GM19023 (cell line): ENCODE measurements around the gene ASCL2.
"Not testable (repeated sequence)": the region's sequence is repeated elsewhere in the genome, so short reads cannot be mapped to it uniquely, and the experiment has no call there.

ENCODE experiments used
- ATAC-seq: cut with Tn5 transposase; IDR thresholded peaks from one replicate; pipeline ENCODE4 v1.9.1; 2021; ENCODE audit warnings: mild to moderate bottlenecking, moderate library complexity; ENCODE audit not compliant: unreplicated experiment

ASCL2 gene

DNA sequence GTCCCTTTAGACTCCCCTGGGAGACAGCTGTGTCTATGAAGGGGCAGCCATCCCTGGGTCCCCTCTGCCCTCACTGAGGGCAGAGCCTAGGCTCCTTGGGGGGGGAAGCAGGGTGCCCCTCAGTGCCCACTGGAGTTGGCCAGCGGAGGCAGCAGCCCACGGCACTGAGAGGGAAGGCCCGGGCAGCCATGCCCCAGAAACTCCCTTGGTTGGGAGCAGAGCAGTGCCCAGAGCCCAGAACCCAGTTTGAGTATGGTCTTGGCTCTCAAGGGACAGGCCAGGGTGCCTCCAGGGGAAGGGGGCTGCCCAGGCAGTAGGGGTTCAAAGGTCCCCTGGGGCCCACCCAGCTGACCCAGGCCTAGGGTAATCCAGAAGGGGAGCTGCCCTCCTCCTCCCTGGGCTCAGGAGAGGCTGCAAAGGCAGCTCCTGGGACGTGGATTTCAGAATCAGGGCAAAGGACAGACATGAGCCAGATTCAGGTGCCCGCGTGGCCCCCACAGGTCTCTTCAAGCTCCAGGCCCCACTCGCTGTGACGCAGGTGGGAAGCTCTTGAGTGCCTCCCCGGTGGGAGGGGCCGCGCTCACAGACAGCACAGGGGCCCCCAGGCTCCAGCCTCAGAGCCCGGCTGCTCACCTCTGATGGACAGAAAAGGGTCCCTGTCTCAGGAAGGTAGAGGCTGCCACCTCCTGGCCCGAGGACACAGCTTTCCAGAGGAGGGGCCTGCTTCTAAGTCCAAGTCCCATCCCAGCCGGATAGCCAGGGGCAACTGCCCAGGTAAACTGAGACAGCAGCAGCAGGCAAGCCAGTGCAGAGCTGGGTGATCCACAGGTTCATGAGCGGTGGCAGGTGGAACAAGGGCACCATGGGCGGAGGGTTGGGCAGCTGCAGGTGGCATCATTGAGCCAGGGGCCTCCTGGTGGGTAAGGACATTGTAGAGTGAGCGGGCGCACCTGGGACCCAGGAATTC is 28.7 kb upstream of the ASCL2 start:
- ATAC-seq = no peak

DNA sequence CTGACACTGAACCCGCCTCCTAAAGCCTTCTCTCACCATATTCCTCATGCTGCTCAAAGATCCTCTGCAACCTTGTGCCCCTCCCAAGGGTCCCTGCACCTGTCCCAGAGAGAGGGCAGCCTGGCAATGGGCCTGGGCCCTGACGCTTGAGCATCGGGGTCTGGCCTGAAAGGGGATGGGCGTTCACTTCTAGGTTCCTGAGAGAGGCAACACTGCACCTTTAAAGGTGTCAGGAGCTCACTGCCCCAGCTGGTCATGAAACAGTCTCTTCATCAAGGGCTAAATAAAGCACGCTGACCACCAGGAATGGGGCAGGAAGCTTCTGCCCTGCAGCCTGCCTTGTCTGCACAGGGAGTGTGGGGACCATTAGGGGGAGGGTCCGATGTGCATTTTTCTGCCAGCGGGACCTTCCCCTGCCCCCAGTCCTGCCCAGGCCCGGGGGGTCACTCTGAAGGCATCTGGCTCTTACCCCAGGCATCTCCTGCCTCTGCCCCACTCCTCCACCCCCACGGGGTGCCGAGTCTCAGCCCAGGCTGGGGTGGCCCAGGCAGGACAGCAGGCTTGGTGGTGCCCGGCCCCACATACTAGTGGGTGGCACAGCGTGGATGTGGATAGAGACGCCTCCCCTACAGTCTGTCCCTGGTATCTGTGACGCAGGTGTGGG is 27.9 kb upstream of the ASCL2 start:
- no peak for ATAC-seq

DNA sequence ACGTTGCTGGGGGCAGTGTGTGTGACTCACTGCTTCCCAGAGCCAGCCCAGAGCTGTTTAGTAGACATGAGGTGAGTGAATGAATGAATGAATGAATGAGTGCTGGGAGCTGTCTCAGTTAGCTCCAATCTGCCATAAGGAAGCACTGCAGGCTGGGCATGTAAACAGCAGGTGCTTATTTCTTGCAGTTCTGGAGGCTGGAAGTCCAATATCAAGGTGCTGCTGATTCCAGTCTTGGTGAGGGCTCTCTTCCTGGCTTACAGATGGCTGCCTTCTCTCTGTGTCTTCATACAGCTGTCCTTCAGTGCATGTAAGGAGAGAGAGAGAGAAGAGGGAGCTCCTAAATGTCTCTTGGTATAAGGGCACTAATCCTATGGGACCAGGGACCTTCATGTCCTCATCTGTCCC is 27.2 kb upstream of the ASCL2 start:
- no peak for ATAC-seq

DNA sequence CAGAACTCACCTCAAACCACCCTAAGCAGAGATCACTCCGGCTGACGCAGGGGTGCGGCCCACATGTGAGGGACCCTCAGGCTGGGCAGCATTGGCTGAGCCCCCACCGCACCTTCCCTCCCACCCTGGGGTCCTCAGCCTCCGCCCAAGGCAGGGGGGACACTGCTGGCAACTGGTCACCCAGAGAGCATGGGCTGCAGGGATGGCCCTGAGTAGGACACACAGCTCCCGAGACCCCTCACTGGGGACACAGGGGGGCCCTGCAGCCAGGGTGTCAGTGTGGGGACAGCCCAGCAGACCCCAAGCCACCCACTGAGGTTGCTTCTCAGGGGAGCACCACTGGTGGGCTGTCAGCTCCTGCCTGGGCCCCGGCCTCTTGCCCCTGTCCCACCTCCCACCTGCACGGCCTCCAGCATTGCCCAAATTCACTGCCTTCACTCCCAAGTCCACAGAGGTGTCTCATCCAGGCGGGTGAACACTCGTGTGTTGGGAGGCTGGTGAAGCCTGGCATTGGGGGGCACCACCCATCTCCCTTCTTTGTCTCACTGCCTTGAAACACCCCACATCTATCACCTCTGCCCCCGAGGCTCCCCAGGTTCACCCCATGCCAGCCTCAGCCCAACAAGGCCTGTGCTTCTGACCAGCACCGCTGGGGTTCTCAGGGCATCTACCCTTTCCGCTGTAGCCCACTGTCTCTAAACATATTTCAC is 26.7 kb upstream of the ASCL2 start:
- no peak for ATAC-seq

DNA sequence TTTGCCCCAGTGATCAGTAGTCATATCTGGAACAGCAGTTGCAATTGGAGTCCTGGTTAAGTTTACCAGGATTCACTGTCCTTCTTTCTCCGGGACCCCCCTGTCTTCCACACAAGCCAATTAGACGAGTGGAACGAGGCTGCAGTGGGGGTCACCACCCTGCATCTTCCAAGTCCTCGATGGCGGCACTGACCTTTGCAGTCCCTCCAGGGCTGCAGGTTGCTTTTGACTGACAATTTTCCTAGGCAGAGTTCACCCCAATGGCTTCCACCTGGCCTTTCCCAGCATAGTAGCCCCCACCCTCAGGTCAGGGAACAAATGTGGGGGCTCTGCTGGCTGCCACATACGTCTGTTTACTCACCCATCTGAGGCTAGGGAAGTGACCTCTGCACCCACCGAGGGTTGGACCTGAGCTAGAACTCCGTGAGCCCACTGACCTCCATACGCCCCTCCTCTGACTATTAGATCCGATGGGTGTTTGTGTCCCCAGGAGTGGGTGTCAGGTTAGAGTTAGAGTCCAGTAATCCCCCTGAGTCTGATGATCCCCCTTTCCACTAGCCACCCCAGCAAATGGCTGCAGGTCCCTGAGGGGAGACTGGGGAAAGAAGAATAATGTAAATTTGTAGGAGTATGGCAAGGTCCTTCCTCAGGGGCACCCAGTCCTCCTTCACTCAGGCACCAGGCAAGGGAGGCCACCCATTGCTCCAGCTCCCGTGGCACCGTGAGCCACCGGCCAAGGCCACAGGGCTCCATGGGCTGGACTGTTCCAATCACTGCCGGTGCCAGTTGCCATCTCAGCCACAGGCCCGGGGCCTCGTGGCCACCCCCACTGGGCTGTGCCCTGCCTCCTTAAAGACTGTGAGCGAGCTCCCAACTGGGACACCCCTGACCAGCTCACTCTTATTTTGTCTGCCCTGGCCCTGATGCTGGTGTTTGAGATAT is 25.9 kb upstream of the ASCL2 start:
- ATAC-seq = no peak

DNA sequence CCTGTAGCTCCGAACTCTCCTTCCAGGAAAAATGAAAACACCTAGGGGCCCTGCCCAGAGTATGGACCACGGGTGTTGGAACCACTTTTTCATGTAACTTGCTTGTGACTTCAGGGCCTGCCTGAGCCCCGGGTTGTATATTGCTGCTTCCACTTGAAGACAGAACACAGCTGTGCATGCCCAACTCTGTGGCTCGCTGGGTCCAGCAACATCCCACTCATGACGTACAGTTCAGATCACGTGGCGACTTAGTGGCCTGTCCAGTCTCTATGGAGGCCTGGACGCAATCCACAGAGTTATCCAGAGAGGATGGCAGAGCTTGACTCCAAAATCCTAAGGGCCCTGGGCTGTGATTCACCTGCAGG is 24.5 kb upstream of the ASCL2 start:
- ATAC-seq = no peak

DNA sequence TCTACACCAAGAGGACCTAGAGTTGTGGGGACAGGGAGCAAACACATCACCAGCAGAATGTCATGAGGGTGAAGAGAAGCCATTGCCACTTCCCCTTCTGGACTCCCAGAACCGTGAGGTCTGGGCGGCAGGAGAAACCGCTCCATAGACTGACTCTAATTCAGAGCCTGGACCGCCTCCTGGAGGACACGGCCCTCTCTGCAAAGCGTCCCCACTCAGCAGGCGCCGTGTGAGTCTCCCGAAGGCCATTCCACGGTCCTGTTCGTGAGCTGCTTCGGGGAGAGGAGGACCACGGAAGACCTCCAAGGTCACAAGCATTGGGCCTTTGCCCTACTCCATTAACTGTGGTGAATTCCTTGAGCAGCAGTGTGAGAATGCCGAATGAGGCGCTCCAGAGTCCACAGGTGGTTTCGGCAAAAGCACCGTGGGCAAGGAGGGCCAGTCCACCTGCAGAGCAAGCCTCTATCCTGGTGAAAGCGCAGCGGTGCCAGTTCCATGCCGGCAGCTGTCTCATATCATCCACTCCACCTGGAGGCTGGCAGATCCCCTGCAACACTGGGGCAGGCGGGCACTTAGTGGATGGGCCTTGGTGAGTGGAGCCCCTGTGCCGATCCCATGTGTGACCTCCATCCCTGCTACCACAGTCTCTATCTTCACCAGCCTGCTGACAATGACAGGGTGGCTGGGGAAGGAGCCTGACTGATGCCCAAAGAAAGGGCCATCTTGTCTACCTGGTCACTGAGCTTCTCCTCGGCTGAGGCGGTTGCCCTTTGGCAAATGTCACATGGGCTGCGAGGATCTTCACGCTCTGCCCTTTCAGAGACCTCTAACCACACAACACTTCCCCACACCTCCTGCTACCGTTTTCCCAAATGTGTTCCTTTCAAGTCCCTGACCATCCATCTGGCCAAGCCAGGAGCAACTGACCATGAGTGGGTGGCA is 23.9 kb upstream of the ASCL2 start:
- no peak for ATAC-seq

DNA sequence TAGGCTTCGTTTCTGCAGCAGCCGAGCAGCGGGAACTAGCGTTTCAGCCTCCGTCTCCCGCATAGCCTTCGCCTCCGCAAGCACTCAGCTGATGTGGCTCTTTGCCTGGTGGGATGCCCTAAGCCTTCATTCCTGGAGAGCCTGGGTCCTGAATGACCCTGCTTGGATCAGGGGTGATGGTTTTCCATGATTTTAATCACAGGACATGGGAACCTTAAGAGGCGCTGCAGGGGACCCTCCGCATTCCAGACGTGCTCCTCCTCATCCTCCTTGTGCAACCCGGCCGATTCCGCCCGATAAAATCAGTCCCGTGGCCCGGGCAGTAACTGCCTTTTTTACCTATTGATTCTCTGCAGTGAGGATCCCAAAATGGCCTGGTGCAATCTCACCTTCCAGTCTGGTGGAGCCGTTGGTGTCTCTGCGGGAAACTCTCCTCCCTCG is 23.2 kb upstream of the ASCL2 start:
- no peak for ATAC-seq

DNA sequence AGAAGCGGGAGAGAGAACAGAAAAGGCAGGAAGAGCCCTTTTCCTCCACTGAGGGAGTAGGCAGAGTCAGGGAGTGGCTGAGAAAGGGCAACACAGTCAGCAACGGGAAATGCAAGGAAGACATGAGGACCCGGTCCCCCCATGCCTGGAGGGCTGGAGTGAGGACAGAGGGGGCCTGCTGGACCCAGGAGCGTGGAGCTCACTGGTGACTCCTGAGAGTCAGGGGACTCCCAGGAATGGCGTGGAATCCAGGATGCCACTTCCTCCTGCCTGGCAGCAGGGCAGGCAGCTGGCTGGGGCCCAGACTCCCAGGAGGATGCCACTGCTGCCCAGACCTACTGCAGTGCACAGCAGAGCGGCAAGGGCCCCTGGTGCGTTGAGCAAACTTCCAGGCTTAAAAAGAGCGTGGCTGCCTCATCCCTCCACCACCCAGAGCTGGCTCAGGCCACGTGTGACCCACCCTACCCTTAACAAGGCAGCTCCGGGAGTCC is 20.0 kb upstream of the ASCL2 start:
- ATAC-seq = no peak

DNA sequence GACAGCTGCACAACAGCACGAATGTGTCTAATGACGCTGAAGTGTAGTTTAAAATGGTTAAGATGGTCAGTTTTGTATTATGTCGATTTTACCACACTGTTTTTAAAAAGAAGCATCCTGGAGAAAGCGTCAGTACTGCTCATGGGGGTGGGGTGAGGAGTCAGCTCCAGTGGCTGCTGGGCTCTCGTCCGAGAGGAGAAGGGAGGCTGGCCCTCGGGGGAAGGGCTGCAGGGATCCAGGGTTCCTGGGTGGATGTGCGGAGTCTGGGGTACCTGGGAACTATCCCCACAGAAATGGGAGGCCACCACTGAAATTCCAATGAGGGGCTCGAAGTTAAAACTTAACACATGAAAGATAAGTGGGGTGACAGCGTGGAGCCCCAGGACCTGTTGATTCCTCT is 19.5 kb upstream of the ASCL2 start:
- ATAC-seq = no peak

DNA sequence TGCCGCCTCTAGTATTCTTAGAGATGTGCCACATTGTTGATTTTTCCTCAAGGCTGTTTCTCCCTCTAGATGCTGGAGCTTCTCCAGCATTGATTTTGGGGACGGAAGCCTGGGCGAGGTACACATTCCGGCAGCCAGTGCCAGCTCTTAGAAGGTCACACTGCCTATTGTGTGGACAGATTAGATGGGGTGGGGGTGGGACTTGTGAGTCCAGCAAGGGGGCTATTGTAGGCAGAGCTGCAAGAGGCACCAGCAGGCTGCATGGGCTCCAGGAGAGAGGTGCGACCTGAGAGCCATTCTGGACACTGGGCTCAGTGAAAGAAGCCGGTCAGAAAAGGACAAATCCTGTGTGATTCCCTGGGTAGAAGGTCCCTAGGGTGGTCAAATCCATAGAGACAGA is 19.0 kb upstream of the ASCL2 start:
- no peak for ATAC-seq

DNA sequence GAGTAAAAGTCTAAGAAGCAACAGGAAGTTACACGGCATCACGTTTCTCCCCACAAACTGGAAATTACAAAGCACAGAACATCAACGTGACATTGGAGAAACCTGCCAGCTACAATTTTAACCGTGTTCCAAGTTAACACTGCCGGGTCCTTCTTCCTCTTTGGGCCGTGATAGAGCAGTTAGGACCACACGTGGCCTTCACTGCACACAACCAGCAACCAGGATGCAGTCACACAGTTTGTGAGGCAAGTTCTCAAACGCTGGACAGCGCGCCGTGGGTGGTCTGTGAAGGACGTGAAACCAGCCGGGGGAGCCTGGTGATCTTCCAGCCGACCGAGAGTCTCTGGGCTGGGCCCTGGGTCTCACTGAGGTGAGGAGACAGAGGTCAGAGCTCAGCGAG is 16.7 kb upstream of the ASCL2 start:
- no peak for ATAC-seq

DNA sequence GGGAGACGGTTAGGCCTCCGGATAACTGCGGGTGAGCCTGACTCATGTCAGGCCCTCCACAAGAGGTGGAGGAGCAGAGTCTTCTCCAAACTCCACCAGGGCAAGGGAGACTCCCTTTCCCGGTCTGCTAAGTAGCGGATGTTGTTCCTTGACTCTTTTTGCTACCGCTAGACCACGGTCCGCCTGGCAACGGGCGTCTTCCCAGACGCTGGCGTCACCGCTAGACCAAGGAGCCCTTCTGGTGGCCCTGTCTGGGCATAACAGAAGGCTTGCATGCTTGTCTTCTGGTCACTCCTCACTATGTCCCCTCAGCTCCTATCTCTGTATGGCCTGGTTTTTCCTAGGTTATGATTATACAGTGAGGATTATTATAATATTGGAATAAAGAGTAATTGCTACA is 16.0 kb upstream of the ASCL2 start:
- ATAC-seq = not testable (repeated sequence)

DNA sequence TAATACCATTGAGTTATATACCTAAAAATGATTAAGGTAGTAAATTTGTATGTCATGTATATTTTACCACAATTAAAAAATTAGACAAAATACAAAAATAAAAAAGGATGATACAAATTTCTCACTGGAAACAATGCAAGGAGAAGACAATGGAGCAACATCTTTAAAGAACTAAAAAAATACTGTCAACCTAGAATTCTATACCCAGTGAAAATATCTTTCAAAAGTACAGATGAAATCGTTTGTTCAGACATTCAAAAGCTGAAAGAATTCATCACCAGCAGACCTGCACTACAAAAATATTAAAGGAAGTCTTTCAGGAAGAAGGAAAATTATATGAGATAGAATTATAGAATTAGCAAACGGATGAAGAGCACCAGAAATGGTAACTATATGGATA is 9.8 kb upstream of the ASCL2 start:
- no peak for ATAC-seq

DNA sequence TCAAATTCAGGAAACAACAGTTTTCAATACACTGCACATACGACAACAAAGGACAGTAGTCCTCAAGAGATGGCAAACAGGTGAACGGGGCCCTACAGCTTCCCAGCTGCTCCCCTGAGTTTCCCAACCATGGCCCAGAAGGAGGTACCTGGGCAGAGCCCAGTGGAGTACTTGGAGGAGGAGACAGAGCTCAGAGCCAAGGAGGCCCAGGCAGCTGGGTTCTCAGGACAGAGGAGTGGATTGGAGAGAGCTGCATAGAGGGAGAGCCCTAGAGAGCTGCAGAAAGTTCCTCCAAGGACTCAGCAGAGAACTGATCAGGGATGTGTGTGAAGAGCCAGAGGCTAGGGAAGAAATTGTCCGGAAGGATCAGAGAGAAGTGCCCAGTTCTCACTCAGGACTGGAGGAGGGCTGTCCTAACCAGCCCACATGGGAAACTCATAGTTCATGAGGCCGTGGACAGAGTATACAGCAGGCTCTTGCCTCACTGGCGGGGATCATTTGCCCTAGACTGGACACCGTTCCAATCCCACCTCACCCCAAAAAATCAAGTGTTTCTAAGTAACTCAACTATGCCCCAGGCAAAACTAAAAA is 7.6 kb upstream of the ASCL2 start:
- ATAC-seq = no peak

DNA sequence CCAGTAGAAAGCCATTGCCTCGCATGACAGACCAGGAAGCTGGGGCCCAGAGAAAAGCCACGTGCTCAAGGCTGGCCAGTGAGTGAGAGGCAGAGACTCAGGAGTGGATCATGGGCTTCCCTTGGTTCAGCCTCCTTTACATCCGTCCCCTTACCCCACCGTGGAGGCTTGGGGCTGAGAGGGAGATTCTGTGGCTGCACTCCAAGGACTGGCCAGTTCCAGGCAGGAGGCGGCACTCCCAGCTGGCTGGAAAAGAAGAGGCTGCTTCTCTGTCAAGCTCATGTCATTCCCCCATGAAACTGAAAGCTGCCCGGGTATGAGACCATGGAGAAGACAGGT is 6.6 kb upstream of the ASCL2 start:
- ATAC-seq = no peak

DNA sequence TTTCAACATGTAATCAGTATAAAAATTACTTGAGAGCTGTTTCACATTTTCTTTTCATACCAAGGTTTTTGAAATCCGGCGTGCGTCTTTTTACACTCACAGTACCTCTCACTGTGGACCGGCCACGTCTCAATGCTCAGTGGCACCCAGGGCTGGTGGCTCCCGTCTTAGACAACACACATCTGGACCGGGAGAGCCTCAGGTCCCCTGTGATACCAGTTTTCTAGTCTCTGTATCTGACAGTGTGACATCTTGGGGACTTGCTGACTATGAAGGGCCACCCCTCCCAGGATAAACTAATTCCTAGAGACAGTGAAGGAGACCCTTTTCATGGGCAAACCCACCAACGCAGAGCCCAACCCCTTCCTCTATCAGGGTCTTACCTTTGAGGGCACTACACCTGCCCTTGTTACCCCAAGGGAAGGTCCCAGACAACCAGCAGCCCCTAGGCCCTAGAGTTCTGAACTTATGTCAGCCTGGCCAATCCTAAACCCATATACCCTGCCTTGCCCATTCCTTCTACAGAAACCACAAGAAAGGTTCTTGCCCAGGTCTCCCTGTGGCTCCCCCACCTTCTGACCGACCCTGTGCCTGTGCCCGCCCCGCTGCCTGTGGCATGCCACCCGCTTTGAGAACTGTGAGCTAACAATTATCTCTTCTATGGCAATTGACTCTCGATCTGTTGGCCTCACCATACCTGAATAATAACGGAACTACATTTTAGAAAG is 6.1 kb upstream of the ASCL2 start:
- no peak for ATAC-seq
